ENCODE results near the gene SLC2A1.

The SLC2A1 gene

DNA sequence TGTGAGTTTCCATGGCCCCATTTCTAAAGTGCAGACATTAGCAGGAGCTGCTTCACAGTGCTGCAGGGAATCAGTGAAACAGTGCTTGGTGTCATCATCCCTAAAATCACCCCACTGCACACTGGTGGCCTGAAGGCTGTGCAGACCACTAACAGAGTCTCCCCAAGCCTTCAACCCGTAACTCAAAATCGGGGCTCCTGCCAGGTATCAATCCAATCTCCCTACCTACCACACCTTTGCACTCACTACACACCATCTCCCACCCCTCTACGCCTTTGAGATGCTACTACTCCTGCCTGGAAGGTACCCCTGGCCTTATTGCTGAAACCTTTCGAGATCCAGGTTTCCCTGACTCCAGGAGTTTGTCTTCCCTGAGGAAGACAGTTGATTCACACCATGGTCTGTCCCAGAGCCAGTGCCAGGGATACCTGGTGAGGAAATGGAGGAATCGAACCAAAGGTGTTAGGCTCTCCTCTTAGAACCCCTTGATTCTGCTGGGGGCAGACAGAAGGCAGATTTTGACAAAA, 25.5 kb downstream of the SLC2A1 start (continued):
- TF ChIP-seq REST (tag by site-specific recombination; IDR thresholded peaks at IDR 0.05) = no peak

GRCh38 chr1:42932442-42932941, 26.2 kb downstream of the SLC2A1 start:
- Histone ChIP-seq H3K36me3 (ENCODE audit: control insufficient read depth in 2 of 2, insufficient read depth in 1 of 2, low read length in 2 of 2) (peaks cover 0 to 82% of the 10 kb centered on the region in 2 experiments; a peak in 1 of 3 replicates), H3K27ac (ENCODE audit: extremely low read depth, low read depth, low read length) (no peak overlapping the region)
- POLR2A ChIA-PET = no interaction called here

DNA sequence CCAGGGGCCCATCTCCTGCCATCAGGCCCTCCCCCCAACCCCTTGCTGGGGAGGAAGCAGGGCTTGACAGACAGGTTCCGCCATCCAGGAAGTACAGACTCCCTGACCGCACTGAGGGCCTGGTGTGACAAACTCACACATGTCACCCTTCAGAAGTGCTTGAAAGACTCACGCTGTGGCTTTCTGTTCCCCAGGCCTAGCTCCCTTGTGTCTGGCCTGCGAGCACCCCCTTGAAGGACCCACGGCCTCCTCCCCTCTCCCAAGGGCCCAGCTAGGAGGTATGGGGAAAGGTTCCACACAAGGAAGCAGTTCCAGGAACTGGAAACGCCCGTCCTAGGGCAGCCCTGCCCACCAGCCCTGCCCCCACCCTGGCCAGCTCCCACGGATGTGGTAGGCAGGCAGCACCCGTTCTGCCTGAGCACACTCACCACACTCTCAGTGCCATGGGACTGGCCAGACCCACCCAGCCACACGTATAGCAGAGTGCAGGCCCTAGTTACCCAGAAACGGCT, 26.7 kb downstream of the SLC2A1 start:
- H3K9me3 ChIP-seq (ENCODE audit: control insufficient read depth, insufficient read depth, low read depth, low read length) = no peaks in the 10 kb centered on the region
- no peak overlapping the region for H3K4me3 ChIP-seq (ENCODE audit: low read depth, low read length)
- POLR2A ChIA-PET = no interaction called here
- peaks cover 0 to 82% of the 10 kb centered on the region in 2 experiments; a peak in 1 of 3 replicates for H3K36me3 ChIP-seq (ENCODE audit: control insufficient read depth in 2 of 2, insufficient read depth in 1 of 2, low read length in 2 of 2)
- TF ChIP-seq BCL11A (tag by site-specific recombination; IDR thresholded peaks at IDR 0.05; ENCODE audit: low read depth) = no peak
- TF ChIP-seq ZFHX2 (tag by site-specific recombination; conservative IDR thresholded peaks at IDR 0.05) = peak; percentile 35; the same call in 1 of the 2 replicates
- TF ChIP-seq KLF1 (tag by site-specific recombination; IDR thresholded peaks at IDR 0.05) = peak; percentile 51; the same call in 1 of the 2 replicates
- H3K27ac ChIP-seq (ENCODE audit: extremely low read depth, low read depth, low read length) = no peak overlapping the region
- H3K4me1 ChIP-seq (ENCODE audit: control insufficient read depth, insufficient read depth, low read length) = no peaks in the 10 kb centered on the region
- CTCF ChIA-PET = interaction anchor here (0.7 to 1.6 kb wide), 5 partner anchors 19 to 141 kb away, joined by 3 to 13 read pairs (median 3); no protein-coding TSS in a partner anchor

More at GRCh38 chr1:42932442-42932941, 26.2 kb downstream of the SLC2A1 start:
- H3K4me1 ChIP-seq (ENCODE audit: control insufficient read depth, insufficient read depth, low read length) = no peaks in the 10 kb centered on the region
- H3K9me3 ChIP-seq (ENCODE audit: control insufficient read depth, insufficient read depth, low read depth, low read length) = no peaks in the 10 kb centered on the region
- H3K4me3 ChIP-seq (ENCODE audit: low read depth, low read length) = no peak overlapping the region
- TF ChIP-seq KLF1 (tag by site-specific recombination; IDR thresholded peaks at IDR 0.05) = peak; percentile 3; the same call in 1 of the 2 replicates
- TF ChIP-seq ZIC2 (tag by site-specific recombination; IDR thresholded peaks at IDR 0.05) = no peak
- CTCF ChIA-PET = interaction anchor here (1.0 to 1.6 kb wide), 4 partner anchors 19 to 141 kb away, joined by 3 to 13 read pairs (median 4); no protein-coding TSS in a partner anchor

- Histone ChIP-seq H3K9me3 (ENCODE audit: control insufficient read depth, insufficient read depth, low read depth, low read length) (no peaks in the 10 kb centered on the region), H3K4me3 (ENCODE audit: low read depth, low read length) (no peak overlapping the region), H3K27ac (ENCODE audit: extremely low read depth, low read depth, low read length) (no peak overlapping the region), H3K4me1 (ENCODE audit: control insufficient read depth, insufficient read depth, low read length) (no peaks in the 10 kb centered on the region), H3K36me3 (ENCODE audit: control insufficient read depth in 2 of 2, insufficient read depth in 1 of 2, low read length in 2 of 2) (peaks cover 0 to 83% of the 10 kb centered on the region in 2 experiments; a peak in 2 of 3 replicates)
- CTCF ChIA-PET = interaction anchor here (0.7 kb wide), 2 partner anchors 25 to 122 kb away, joined by 3 read pairs; no protein-coding TSS in a partner anchor
- TF ChIP-seq ZNF530 (tag by site-specific recombination; IDR thresholded peaks at IDR 0.05; ENCODE audit: low read depth) (no peak), ZNF654 (tag by site-specific recombination; IDR thresholded peaks at IDR 0.05; ENCODE audit: low read depth) (peak; percentile 41; the same call in 1 of the 2 replicates), ZBTB48 (tag by site-specific recombination; IDR thresholded peaks at IDR 0.05) (peak; percentile 40; the same call in 1 of the 2 replicates), ZNF324 (tag by site-specific recombination; IDR thresholded peaks at IDR 0.05) (no peak)
- POLR2A ChIA-PET = no interaction called here
Measured at GRCh38 chr1:42931108-42931539, 27.5 kb downstream of the SLC2A1 start.
